GM18498 (cell line): Measurements from ENCODE around the gene YBEY.

Source experiments
- ATAC-seq: cut with Tn5 transposase; IDR thresholded peaks from one replicate; pipeline ENCODE4 v1.9.1; 2021; ENCODE audit warnings: mild to moderate bottlenecking, moderate library complexity; ENCODE audit not compliant: unreplicated experiment

YBEY gene

DNA sequence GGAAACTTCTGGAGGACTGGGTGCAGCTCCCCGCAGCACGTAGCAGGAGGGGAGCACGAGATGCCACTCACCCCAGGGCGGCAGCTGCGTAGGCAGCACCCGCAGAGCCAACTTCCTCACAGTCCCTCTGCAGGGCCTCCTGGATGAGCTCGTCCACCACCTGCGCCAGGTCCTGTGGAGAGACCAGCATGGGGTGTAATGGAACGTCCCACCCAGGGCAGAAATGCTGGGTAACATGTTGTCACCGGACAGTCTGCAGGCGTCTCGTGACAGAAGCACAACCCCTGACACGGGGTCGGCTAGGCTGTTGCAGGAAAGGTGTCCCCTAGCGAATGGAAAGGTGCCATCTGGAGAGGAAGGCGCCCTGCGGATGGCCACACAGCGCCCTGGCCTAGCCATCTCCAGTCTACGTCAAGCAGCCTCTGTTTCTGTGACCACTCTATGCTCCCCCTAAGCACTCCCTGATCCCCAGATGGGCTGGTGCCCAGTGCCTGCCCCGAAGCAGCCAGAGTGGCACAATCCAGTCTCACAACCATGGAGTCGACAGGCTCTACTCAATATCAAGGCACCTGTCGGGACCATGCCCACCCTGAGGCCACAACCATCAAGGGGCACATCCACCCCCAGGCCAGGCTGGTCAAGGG, 22.0 kb upstream of the YBEY start:
- ATAC-seq, result no peak

DNA sequence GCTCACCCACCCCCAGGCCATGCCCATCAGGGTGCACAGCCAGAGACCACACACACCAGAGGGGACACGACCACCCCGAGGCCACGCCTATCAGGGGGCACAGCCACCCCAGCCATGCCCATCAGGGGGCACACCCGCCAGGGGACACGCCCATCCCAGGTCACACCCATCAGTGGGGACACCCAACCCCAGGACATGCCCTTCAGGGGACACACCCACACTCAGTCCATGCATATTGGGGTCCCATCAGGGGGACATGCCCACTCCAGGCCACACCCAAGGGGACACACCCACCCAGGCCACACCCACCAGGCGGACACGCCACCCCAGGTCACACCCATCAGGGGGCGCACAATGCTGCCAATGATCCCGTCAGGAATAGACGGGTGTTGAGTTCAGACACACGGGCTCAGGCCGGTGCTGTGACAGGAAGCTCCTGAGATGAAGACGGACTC, 21.4 kb upstream of the YBEY start:
- ATAC-seq, result no peak

DNA sequence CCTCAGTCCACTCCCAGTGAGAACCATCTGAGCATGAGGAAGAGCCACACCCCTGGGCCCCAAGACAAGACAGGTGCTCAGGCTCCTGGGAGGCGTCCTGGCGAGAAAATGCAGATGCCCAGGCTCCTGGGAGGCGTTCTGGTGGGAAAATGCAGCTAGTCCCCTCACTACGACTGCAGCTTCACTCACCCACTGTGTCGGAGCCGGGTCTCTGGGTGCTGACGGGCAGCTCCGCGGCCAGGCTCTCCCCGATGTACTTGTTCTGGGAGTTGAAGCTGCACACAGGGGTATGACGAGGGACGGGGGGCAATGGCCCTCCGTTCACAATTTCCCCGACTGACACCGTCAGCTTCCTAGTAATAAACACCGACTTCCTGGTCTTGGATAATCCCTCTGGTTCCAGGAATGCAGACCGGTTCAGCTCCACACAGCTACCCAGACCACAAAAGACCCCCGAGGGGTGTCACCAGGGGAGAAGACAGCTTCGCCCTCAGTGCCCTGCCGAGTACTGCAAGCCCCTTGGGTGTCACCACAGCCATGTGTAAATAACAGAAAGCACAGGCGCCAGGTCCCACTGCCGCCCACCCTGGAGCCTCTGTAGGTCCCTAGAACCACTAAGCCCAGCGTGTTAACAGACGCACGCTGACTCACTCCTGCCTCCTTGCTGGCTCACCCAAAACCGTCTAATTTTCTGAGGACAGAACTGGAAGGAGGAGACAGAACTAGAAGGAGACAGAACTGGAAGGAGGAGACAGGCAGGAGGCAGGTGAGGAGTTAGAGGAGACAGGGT, 20.2 kb upstream of the YBEY start:
- no peak for ATAC-seq

DNA sequence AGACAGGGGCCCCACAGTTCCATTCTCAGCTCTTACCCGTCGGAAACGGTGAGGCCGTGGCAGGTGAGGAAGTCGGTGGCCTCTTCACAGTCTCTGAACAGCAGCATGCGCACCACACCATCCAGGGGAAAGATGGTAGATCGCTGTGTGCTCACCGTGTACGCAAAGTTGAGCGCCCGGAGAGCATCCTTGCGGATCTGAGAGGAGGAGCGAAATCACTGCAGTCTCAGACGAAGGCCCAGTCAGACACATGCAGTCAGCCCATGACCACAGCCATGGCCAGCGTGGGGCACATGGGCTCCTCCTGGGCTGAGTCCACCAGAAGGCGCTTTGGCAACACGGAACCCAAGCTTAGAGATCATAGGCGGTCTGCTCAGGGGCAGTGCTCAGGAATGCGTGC, 19.2 kb upstream of the YBEY start:
- no peak for ATAC-seq

DNA sequence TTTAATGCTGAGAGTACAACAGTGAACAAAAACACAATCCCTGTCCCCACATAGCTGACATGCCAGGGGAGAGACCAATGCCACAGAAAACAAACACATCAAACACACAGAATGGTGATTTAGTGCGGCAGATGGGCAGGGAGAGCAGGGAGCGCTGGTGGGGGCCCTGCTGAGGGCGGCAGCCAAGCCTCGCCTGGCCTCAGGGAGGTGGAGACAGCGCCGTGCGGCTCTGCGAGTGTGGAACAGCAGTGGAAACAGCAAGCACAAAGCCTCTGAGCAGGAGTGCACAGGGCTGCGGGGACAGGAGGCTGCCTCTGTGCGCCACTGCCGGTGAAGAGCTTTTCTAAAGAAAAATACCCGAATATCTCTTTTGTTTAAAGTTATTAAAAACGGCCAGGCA, 17.8 kb upstream of the YBEY start:
- ATAC-seq, result no peak

DNA sequence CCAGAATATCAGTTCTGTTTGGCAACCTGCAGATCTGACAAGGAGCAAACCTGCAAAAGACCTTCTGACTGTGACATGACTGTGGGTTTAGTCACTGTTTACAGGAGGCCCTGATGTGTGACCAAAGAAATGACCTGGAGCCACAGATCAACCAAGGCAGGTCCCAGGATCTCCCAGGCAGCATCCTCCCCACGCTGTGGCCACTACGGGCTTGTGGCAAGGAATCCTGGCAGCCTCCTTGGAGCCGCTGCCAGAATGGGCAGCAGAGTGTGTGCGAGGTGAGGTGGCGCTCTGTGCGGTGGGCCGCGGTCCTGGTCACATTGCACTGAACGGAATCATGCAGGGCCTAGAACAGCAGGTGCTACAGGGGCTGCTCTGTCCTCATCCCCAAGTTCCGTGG, 16.7 kb upstream of the YBEY start:
- no peak for ATAC-seq

DNA sequence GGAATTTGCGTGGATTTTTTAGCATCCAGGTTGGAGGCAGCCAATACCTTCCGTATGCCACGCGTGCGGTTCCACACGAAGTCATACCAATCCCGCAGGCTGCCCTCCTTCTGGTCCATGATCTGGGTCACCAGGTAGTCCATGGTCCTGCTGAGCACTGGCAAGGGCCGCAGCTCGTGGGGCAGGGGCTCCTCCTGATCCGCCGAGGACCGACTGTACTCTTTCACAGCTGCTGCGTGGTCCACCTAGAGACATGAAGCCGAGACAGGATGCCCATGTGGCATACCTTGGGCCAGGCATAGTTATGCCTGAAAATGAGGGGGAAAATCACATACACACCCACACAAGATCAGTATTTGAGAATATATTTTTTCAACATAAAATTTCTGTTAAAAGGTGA, 12.8 kb upstream of the YBEY start:
- no peak for ATAC-seq

DNA sequence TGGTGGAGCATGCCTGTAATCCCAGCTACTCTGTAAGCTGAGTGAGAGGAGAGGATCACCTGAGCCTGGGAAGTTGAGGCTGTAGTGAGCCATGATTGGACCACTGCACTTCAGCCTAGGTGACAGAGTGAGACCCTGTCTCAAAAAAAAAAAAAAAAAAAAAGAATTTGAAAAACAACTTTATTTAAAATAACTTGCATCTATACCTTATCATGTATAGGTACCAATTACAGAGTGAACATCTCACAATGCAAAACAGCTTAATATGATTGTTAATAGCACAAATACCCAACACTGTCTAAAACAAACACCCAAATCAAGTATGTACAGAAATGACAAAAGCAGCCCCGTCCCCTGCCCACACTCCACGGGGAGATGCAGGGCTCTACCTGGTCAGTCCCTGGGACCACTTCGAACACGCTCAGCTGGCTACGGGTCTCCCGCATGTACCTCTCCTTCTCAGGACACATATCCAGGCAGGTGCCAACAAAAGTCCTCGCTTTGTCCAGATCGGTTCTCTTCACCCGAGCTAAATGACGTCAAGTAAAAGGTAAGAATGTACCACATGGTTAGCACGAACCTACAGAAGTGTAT, 11.2 kb upstream of the YBEY start:
- no peak for ATAC-seq

DNA sequence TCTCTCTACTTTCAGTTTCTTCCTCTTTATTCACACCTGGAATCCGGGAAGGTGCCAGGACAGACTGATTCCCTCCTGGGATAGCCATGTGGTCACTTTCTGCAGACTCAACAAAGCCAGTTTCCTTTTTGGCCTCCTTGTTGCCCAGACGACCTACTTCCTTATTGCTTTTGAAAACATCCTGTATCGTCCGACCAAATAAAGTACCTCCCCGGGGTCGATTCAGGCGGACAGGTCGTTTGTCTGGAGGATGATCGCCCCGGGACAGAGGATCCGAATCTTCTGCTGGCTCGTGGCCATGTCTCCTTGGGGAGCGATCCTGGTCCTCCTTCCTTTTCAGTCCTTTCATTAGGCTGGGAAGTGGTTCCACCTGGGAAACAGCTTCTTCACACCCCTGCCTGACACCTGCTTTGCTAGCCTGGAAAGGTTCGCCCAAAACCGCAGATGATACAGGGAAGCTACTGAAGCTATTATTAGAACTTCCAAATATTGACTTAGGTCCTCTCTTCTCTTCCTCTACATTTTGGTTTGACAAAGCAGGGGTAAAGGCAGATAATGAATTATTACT, 2.0 kb upstream of the YBEY start:
- ATAC-seq, result no peak

DNA sequence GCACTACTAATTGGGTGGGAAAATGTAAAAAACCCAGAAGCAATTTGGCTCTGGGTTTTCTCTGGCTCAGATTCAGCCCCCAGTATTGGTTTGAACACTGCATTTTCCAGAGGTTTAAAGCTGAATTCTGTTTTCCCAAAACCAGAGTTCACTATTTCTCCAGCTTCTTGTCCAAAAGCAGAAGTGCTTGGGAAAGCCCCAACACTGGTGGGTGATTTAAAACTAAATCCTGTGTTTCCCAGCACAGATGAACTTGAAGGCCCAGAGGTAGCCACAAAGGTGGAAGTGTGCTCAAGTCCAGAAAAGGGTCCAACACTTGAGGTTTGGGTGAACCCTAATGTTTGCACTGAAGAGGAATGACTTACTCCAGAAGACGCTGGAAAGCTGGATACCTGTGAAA, 1.4 kb upstream of the YBEY start:
- no peak for ATAC-seq

DNA sequence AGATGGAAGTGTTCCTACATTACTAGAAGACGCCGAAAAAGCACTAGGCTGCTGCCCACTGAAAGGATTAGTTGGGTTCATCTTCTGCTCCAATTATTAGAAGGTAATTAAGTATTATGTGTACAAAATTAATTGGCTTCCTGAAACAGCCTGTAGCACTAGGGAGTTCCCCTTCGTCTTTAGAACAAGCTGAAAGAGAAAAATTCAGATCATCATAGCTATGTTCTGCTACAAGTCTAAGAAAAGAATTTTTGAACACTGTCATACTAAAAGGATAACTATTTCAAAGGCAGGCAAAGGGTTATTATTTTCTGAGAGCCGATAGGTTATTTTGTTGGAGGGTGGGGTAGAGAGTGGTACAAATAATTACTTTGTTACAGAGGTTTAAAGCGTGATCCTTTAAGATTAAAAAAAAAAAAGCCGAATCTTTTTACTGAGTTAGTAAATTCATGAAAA, 908 bp upstream of the YBEY start, which contains the start of gene MCM3AP:
TSS of gene MCM3AP (minus strand) at position 406 of the 456 bp plus-strand sequence. CDS start at position 81, 325 bp downstream.
- ATAC-seq, result no peak

DNA sequence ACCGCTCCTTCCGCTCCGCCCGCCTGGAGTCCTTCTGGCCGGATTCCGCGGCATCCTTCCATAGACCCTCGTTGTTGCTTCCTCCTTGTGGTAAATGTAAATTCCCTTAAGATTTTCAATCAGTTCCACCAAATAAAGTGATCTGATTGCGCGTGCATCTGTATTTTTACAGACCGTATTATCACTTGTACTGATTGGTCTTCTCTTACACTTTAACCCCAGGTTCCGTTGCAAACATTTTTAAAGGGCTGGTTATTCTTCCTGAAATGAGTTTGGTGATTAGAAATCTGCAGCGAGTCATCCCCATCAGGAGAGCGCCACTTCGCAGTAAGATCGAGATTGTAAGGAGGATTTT, 483 bp downstream of the YBEY start:
- no peak for ATAC-seq

DNA sequence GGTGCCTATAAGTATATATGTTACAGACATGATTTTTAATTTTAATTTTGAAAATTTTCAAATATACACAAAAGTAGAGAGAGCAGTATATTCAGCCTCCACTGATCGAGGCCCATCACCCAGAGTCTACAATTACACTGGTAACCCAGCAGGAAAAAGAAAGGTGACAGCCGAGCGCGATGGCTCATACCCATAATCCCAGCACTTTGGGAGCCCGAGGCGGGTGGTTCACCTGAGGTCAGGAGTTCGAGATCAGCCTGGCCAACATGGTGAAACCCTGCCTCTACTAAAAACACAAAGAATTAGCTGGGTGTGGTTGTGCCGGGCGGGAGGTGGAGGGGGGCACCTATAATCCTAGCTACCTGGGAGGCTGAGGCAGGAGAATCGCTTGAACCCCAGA, 1.4 kb downstream of the YBEY start:
- ATAC-seq, result no peak

DNA sequence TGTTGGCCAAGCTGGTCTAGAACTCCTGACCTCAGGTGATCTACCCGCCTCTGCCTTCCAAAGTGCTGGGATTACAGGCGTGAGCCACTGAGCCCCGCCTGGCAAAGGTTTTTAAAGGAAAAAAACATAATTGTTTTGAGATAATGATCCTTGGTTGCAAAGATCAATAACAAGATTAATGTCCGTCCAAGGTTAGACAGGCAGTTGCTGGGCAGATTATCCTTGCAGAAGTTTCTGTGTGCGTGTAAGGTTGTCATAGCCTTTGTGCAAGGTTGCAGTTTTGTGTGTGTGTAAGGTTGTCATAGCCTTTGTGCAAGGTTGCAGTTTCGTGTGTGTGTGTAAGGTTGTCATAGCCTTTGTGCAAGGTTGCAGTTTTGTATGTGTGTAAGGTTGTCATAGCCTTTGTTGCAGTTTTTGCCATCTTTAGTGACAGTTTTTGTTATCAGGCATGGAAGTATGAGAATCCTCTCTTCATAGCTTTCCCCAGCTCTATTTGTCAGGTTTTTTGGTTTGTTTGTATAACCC, 3.6 kb downstream of the YBEY start:
- ATAC-seq, result no peak

DNA sequence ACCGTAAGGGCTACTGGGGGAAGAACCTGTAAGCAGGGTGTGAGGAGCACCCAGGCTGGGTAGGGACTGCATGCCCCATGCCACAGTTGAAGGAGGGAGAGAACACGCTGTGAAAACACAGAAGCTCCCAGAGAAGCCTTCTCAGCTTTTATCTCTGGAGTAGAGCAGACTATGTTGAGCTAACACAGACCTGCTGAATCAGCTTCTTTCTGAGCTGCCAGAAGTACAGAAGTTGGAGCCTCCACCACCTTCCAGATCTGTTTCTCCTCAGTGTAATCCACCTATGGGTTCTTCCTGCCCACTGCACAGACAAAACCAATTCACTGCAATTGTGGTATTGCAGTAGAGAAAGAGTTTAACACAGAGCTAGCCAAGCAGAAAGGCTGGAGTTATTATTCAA, 5.4 kb downstream of the YBEY start:
- no peak for ATAC-seq

DNA sequence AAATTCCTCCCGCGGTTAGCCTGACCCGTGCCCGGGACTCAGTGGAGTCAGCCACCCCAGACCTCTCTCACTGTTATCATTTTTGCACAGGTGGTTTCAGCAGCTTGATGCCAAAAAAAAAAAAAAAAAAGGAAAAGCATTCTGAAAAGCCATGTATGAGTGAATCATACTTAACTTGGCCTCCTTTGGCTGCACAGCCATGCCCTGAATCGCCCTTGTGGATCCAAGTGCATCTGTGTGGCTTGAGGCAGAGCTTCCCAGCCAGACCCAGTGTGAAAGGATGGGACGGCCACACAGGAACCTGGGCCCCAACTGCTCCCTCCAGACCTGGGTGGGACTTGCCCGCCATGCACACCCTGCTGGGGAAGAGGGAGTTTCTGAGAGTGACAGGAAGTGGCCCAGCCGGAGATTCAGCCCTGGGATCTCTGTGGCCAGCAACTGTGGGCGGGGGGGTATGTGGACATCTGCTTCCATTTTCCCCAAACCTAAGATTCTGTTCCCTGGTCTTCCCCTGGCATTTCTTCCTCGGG, 8.6 kb downstream of the YBEY start:
- no peak for ATAC-seq

DNA sequence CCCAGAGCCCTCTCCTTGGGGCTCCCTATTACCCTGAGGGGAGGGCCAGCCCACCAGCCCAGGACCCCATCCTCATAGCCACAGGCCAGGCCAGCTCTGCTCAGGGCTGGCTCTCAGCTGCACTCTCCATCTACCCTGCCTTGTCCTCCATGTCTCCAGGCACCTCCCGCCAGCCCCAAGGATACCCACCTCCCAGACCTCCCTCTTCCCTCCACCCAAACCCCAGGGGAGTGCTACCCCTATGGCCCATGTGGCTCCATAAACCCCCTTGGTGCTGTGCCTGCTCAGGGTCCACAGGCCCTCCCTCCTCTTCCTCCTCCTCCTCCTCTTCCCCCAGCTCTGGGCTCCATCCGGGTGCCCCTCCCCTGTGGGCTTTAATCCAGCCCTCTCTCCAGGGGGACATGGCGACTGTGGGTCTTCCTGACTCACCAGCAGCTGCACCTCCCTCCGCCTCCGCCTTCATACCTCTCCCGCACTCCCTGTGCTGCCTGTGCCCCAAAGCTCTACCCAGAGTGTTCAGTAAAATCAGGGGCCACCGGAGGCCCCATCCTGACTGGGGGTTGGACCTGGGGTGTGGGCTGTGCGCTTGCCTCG, 9.1 kb downstream of the YBEY start:
- no peak for ATAC-seq

DNA sequence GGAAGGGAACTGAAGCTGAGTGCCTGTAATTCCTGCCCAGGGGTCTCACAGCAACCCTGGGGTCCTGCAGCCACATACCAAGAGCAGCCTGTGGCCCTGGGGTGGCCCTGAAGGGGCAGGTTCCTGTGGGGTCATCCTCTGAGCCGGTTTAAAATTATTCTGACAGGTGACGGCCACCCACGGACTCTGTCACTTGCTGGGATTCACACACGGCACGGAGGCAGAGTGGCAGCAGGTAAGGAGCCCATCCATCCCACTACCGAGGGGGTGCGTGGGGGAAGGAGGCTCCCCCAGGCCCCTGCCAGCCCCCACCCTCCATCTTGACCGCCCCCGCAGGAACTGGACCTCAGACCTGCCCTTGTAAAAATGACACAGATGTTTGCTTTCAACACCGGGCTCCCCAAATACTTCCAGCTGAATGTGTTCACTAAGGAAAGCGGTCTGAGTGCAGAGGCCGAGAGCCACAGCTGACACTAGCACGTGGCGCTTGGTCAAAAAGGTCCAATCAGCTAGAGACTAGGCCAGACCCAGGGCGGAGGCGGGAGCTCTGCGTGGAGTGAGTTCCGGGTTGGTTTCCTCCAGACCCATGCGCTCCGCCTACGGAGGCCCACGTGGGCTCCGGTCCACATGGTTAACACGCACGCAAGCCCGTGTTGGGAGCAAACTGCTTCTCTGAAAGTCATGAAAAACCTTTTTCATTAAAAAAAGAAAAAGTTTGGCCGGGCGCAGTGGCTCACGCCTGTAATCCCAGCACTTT, 10.0 kb downstream of the YBEY start:
- ATAC-seq, result no peak

DNA sequence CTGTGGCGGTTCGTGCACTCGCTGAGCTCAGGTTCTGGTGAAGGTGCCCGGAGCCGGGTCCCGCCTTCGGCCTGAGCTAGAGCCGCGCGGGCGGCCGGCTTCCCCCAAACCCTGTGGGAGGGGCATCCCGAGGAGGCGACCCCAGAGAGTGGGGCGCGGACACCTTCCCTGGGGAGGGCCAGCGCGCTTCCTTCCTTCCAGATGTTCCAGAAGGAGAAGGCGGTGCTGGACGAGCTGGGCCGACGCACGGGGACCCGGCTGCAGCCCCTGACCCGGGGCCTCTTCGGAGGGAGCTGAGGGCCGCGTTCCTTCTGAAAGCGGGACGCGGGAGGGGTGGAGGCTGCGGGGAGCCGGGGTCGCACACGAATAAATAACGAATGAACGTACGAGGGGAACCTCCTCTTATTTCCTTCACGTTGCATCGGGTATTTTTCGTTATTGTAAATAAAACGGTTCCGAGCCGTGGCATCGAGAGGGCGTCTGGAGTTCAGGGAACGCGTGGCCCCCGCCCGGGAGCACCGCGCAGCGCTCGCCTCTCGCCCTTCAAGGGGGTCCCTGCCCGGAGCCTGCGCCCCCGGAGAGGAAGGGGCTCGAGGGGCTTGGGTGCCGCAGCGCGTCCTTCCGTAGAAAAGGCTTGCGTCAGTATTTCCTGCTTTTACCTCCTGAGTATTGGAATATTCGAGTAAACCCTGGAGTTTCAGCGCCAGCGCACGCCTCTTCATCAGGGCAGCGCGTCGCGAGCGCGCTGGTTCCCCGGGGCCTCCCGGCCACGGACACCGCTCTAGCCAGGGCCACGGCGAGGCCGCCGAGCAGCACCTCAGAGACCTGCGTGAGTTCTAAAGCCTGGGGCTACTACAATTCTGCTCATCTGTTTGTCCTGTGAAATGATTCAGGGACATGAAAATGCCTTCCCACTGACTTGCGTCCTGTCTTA, 11.5 kb downstream of the YBEY start:
- no peak for ATAC-seq
